Activated CD4-positive, alpha-beta T cell treated with anti-CD3 and anti-CD28 coated beads, Interleukin-2, amount 50 U/mL, for 4 hours (primary cell): Measurements from ENCODE around the gene AAK1.
"Not testable (repeated sequence)": the region's sequence is repeated elsewhere in the genome, so short reads cannot be mapped to it uniquely, and the experiment has no call there.

ENCODE experiments used
- DNase-seq, 2 experiments: peaks; one replicate each; pipeline ENCODE4 v3.0.0-alpha.2; 2020

AAK1 gene

GRCh38 chr2:69659349-69659748, 15.8 kb upstream of the AAK1 start:
- no peak for DNase-seq

GRCh38 chr2:69652206-69652605, 8.7 kb upstream of the AAK1 start:
- DNase-seq: no peak

- DNase-seq: not testable (repeated sequence)
Observed at GRCh38 chr2:69647196-69647595, 3.7 kb upstream of the AAK1 start.

- no peak for DNase-seq
Observed at GRCh38 chr2:69646714-69647113, 3.2 kb upstream of the AAK1 start.

- DNase-seq: no peak
Observed at GRCh38 chr2:69645921-69646320, 2.4 kb upstream of the AAK1 start.

GRCh38 chr2:69645031-69645431, 1.5 kb upstream of the AAK1 start:
- DNase-seq: no peak

- DNase-seq: no peak
Observed at GRCh38 chr2:69644506-69644979, 1.0 kb upstream of the AAK1 start.

GRCh38 chr2:69642709-69643601, 584 bp downstream of the AAK1 start:
- DNase-seq: peak; percentile 65 to 68

GRCh38 chr2:69641887-69642708, 1.4 kb downstream of the AAK1 start:
- no peak for DNase-seq

GRCh38 chr2:69641471-69641870, 2.1 kb downstream of the AAK1 start:
- DNase-seq: no peak

GRCh38 chr2:69639266-69639665, 4.3 kb downstream of the AAK1 start:
- no peak for DNase-seq

GRCh38 chr2:69638630-69639029, 4.9 kb downstream of the AAK1 start:
- no peak for DNase-seq

GRCh38 chr2:69637923-69638322, 5.6 kb downstream of the AAK1 start:
- no peak for DNase-seq

- no peak for DNase-seq
Observed at GRCh38 chr2:69636395-69636794, 7.1 kb downstream of the AAK1 start.

GRCh38 chr2:69635432-69635831, 8.1 kb downstream of the AAK1 start:
- no peak for DNase-seq

- no peak for DNase-seq
Observed at GRCh38 chr2:69634196-69634821, 9.2 kb downstream of the AAK1 start.

GRCh38 chr2:69631402-69631801, 12.1 kb downstream of the AAK1 start:
- DNase-seq: no peak

GRCh38 chr2:69629921-69630608, 13.5 kb downstream of the AAK1 start:
- DNase-seq: no peak

- DNase-seq: peak in 1 of 2 experiments; percentile 24
Observed at GRCh38 chr2:69628325-69629021, 15.1 kb downstream of the AAK1 start.

GRCh38 chr2:69625078-69625795, 18.3 kb downstream of the AAK1 start:
- no peak for DNase-seq

- no peak for DNase-seq
Observed at GRCh38 chr2:69624611-69625010, 18.9 kb downstream of the AAK1 start.
